T-helper 2 cell treated with Interferon-gamma antibody and Interleukin-4, amounts not matched to agents 5 μg/mL and 100 μg/mL, for 36 hours (primary cell): Measurements from ENCODE around the gene CD82.

ENCODE experiments used
- DNase-seq: peaks from one replicate; pipeline ENCODE4 v3.0.0; 2021; ENCODE audit warnings: low spot score
- H3K27ac Mint-ChIP-seq: one replicate; pipeline ENCODE4 v1.8.0; 2021; ENCODE audit warnings: mild to moderate bottlenecking, mixed read lengths
- H3K27me3 Mint-ChIP-seq: one replicate; pipeline ENCODE4 v1.8.0; 2021; ENCODE audit warnings: low read depth, mixed read lengths
- H3K36me3 Mint-ChIP-seq: one replicate; pipeline ENCODE4 v1.8.0; 2021; ENCODE audit warnings: low read depth, mixed read lengths
- H3K4me1 Mint-ChIP-seq: one replicate; pipeline ENCODE4 v1.8.0; 2021; ENCODE audit warnings: low read depth, mixed read lengths
- H3K4me3 Mint-ChIP-seq: one replicate; pipeline ENCODE4 v1.8.0; 2022; ENCODE audit warnings: mild to moderate bottlenecking, moderate library complexity, mixed read lengths
- H3K9me3 Mint-ChIP-seq: one replicate; pipeline ENCODE4 v1.8.0; 2021; ENCODE audit warnings: mixed read lengths

CD82 gene

GRCh38 chr11:44561964-44562734, 3.3 kb upstream of the CD82 start:
- H3K4me1 Mint-ChIP-seq: peaks cover 32% of the 10 kb centered on the region
- H3K27ac Mint-ChIP-seq: no peak overlapping the region
- H3K4me3 Mint-ChIP-seq: no peak overlapping the region
- DNase-seq: no peak
- no peaks in the 10 kb centered on the region for H3K27me3 Mint-ChIP-seq
- no peaks in the 10 kb centered on the region for H3K9me3 Mint-ChIP-seq
- H3K36me3 Mint-ChIP-seq: peaks cover 4% of the 10 kb centered on the region

DNA sequence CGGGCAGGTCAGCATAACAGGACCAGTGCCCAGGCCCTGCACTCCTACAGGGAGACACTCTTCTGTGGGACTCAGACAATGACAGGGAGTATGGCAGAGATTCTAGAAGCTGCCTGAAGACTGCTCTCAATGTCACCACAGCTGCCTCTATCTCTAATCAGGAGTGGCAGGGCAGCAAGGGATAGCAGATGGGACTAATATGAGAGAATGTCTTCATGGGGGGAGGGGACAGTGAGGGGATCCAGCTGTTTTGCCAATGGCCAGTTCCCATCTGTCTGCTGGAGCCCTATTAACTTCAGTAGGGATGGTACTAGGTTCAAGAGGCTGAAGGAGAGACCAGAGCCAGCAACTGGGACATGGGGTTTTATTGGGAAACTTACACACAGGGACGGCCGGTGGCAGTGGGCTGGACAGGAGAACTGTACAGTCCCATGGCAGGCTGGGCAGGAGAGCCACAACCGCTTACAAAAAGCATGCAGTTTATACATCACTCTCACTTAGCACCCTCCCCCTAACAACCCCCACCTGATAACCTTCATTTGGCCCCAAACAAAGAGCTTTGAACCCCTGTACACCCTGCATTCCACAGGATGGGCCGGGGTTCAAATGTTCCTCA, 2.5 kb upstream of the CD82 start:
- Mint-ChIP-seq H3K4me1 (peaks cover 37% of the 10 kb centered on the region), H3K36me3 (peaks cover 12% of the 10 kb centered on the region), H3K27me3 (no peaks in the 10 kb centered on the region), H3K27ac (no peak overlapping the region), H3K4me3 (no peak overlapping the region), H3K9me3 (no peaks in the 10 kb centered on the region)
- DNase-seq: no peak

GRCh38 chr11:44563711-44564110, 1.8 kb upstream of the CD82 start:
- Mint-ChIP-seq H3K27ac (no peak overlapping the region), H3K9me3 (no peaks in the 10 kb centered on the region), H3K4me3 (no peak overlapping the region), H3K36me3 (peaks cover 15% of the 10 kb centered on the region), H3K4me1 (peaks cover 41% of the 10 kb centered on the region), H3K27me3 (no peaks in the 10 kb centered on the region)
- no peak for DNase-seq

- DNase-seq: no peak
- no peaks in the 10 kb centered on the region for H3K27me3 Mint-ChIP-seq
- peaks cover 15% of the 10 kb centered on the region for H3K36me3 Mint-ChIP-seq
- no peak overlapping the region for H3K27ac Mint-ChIP-seq
- H3K4me1 Mint-ChIP-seq: peaks cover 42% of the 10 kb centered on the region
- H3K4me3 Mint-ChIP-seq: no peak overlapping the region
- no peaks in the 10 kb centered on the region for H3K9me3 Mint-ChIP-seq
These were observed 1.3 kb upstream of the CD82 start for GRCh38 chr11:44564166-44564565.

DNA sequence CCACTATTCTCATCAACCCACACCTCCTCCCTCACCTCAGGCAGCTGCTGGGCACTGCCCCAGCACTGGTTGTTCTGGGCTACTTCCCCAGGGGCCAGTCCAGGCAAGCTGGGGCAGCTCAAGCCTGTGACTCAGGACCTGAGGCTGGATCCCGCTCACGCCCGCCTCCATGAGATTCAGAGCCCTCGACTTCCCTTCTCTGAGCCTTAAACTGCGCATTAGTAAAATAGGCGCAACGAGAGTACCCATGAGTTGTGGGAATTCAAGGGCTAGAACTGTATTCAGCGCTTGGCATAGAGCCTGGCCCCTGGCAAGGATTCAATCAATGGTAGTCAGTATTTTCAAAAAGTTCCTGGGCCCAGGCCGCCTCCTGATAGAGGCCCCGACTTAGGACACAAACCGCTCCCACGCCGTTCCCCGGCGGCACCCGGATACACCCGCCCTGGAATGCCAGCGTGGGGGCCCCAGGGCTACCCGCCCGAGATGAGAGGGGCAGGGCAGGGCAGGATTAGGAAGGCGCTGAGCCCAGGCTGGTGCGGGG, 723 bp upstream of the CD82 start:
- Mint-ChIP-seq H3K4me1 (peaks cover 42% of the 10 kb centered on the region), H3K9me3 (no peaks in the 10 kb centered on the region), H3K4me3 (peak overlapping the region; percentile 79), H3K27me3 (no peaks in the 10 kb centered on the region), H3K27ac (peak overlapping the region; percentile 74), H3K36me3 (peaks cover 15% of the 10 kb centered on the region)
- DNase-seq: no peak

DNA sequence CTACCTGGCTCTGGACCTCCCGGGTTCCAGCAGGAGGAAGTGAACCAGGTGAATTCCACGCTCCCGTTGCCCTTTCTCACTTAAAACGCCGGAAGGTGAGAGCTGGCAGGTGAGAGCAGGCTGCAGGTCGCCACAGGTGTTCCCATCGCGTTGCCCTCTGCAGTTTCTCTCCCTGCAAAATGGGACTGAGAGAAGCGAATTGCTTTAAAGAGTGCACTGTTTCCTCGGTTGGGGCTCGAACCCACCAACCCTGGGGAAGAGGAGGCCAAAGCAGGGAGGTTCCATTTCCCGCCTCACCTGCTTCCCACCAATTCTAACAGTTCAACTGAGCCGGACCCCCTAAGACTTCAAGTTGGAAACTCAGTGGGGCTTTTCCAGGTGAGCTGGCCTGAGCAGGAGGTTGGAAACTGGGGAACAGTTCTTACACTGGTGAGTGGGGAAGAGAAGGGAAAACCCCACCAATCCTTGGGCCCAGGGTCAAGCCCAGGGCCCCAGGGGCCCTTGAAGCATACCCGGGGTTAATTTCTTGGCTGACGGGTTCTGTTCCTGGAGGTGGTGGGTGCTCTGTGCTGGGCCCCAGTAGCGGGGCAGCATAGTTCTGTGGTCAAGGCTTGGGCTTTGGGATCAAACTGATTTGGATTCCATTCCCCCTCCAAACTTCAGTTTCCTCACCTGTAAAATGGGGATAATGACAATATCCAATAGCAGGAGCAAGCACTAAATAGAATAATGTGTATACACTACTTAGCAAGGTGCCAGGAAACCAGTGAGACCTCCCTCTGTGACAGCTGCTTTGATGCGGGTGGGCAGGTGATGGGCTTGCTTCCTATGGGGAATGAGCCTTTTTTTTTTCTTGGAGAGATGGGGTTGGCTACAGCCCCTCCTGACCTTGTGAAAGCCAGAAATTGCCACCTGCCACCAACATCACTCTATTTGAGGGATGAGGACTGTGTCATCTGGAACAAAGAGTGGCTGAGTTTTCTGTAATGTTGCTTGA, 788 bp downstream of the CD82 start:
- Mint-ChIP-seq H3K36me3 (peaks cover 23% of the 10 kb centered on the region), H3K9me3 (no peaks in the 10 kb centered on the region), H3K27ac (peak overlapping the region; percentile 92), H3K4me1 (peaks cover 51% of the 10 kb centered on the region), H3K4me3 (peak overlapping the region; percentile 81), H3K27me3 (no peaks in the 10 kb centered on the region)
- no peak for DNase-seq

GRCh38 chr11:44566952-44567875, 1.8 kb downstream of the CD82 start:
- H3K27me3 Mint-ChIP-seq: no peaks in the 10 kb centered on the region
- H3K27ac Mint-ChIP-seq: peak overlapping the region; percentile 92
- H3K4me1 Mint-ChIP-seq: peaks cover 57% of the 10 kb centered on the region
- H3K4me3 Mint-ChIP-seq: peak overlapping the region; percentile 81
- H3K9me3 Mint-ChIP-seq: no peaks in the 10 kb centered on the region
- DNase-seq: no peak
- H3K36me3 Mint-ChIP-seq: peaks cover 30% of the 10 kb centered on the region

DNA sequence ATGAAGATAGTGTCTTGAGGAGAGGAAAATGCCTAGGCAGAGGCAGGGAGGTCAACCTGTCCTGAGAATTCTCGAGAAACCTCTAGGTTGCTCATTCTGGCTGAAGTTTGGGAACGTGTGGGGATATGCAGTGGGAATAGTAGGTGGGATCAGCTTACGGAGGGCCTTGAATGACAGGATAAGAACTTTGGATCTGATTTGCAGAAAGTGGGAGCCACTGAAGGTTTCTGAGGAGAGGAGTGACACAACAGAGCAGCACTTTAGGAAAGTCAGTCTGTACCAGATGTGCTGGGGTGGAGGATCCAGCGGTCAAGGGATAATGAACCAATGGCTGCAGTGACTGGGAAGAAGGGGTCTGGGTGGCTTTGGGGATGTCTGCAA, 2.4 kb downstream of the CD82 start:
- peak overlapping the region; percentile 81 for H3K4me3 Mint-ChIP-seq
- no peaks in the 10 kb centered on the region for H3K9me3 Mint-ChIP-seq
- peaks cover 35% of the 10 kb centered on the region for H3K36me3 Mint-ChIP-seq
- peaks cover 60% of the 10 kb centered on the region for H3K4me1 Mint-ChIP-seq
- no peaks in the 10 kb centered on the region for H3K27me3 Mint-ChIP-seq
- H3K27ac Mint-ChIP-seq: peak overlapping the region; percentile 92
- no peak for DNase-seq

- H3K4me1 Mint-ChIP-seq: peaks cover 65% of the 10 kb centered on the region
- H3K27me3 Mint-ChIP-seq: no peaks in the 10 kb centered on the region
- peaks cover 35% of the 10 kb centered on the region for H3K36me3 Mint-ChIP-seq
- no peaks in the 10 kb centered on the region for H3K9me3 Mint-ChIP-seq
- H3K27ac Mint-ChIP-seq: peak overlapping the region; percentile 92
- DNase-seq: no peak
- H3K4me3 Mint-ChIP-seq: peak overlapping the region; percentile 81
These were observed 2.8 kb downstream of the CD82 start for GRCh38 chr11:44568331-44568657.

DNA sequence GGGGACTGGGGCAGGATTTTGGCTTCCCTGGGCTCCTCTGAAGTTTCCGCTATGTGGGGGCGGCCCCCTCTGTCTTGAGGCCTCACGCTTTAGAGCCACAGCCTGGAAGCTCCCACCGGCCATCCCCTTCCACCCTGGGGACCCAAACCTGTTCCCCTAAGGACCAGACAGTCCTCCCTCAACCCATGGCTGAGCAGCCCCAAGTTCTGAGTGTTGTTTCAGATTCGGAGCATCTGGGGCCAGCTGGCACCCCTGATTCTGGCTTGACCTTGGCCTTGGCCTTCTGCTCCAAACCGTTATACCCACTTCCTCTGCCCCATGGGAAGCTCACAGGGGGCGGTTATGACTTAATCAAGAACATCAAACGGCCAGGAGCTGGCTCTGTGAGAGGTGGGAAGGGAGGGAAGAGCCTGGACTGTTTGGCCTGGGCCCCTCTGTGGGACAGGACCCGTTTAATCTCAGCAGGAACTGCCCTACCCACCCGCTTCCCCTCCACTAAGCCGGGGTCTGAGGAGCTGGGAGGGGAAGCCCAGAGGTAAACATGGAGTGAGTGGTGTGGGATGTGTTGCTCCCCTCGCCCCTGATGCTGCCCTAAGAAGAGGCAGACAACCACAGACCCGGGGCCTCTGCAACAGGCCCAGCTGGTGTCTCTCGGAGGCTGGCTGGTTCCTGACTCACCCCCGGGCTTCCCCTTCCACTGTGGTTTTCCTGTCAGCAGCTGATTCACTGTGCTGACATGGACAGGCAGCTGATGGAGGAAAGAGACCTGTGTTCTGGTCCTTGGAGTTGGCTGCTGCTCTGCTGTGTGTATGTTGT, 3.4 kb downstream of the CD82 start:
- peak; percentile 93 for DNase-seq
- peak overlapping the region; percentile 81 for H3K4me3 Mint-ChIP-seq
- no peaks in the 10 kb centered on the region for H3K27me3 Mint-ChIP-seq
- peaks cover 38% of the 10 kb centered on the region for H3K36me3 Mint-ChIP-seq
- H3K9me3 Mint-ChIP-seq: no peaks in the 10 kb centered on the region
- H3K4me1 Mint-ChIP-seq: peaks cover 70% of the 10 kb centered on the region
- H3K27ac Mint-ChIP-seq: peak overlapping the region; percentile 92

GRCh38 chr11:44570411-44571155, 5.1 kb downstream of the CD82 start:
- peaks cover 79% of the 10 kb centered on the region for H3K4me1 Mint-ChIP-seq
- H3K4me3 Mint-ChIP-seq: peak overlapping the region; percentile 81
- H3K9me3 Mint-ChIP-seq: no peaks in the 10 kb centered on the region
- H3K27me3 Mint-ChIP-seq: no peaks in the 10 kb centered on the region
- no peak for DNase-seq
- H3K36me3 Mint-ChIP-seq: peaks cover 42% of the 10 kb centered on the region
- peak overlapping the region; percentile 92 for H3K27ac Mint-ChIP-seq

DNA sequence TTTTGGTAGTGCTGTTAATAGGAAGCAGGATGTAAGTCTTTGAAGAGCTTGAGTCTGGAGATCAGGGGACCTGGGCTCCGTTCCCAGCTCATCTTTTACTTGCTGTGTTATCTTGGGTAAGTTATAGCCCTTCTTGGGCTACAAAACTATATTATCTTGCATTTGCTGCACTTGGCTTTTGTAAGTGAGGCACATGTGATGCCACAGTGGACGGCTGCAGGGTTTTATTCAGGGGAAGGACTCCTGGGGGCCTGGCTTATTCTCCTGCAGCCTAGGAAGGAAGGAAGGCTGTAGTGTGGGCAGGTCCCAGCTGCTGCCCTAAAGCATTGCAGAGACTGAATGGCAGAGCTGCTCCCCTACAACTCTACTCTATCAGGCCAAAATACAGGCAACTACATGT, 6.4 kb downstream of the CD82 start:
- H3K36me3 Mint-ChIP-seq: peaks cover 51% of the 10 kb centered on the region
- peak overlapping the region; percentile 90 for H3K27ac Mint-ChIP-seq
- H3K27me3 Mint-ChIP-seq: no peaks in the 10 kb centered on the region
- H3K9me3 Mint-ChIP-seq: no peaks in the 10 kb centered on the region
- H3K4me1 Mint-ChIP-seq: peaks cover 88% of the 10 kb centered on the region
- DNase-seq: no peak
- peak overlapping the region; percentile 48 for H3K4me3 Mint-ChIP-seq
